ENCODE measurements around the gene DNAH11.

- TF ChIP-seq CTCF (IDR thresholded peaks at IDR 0.05) (no peak), POLR2A (IDR thresholded peaks at IDR 0.05) (no peak), POLR2AphosphoS5 (IDR thresholded peaks at IDR 0.05; ENCODE audit: insufficient read depth in 1 of 2, low read depth in 1 of 2) (no peak)
These were observed 99.6 kb downstream of the DNAH11 start for GRCh38 chr7:21642422-21642821.

All from vagina (tissue), 2 donors.